ENCODE results near the gene SOX18.
"Not testable (repeated sequence)": the region's sequence is repeated elsewhere in the genome, so short reads cannot be mapped to it uniquely, and the experiment has no call there.

SOX18 gene

GRCh38 chr20:64022671-64023360 is 26.6 kb downstream of the SOX18 start:
- no peak for TF ChIP-seq TOX (CRISPR knock-in tag; IDR thresholded peaks at IDR 0.05; ENCODE audit: borderline replicate concordance)
- TF ChIP-seq ZFP3 (CRISPR knock-in tag; IDR thresholded peaks at IDR 0.05) = no peak
- no peak for TF ChIP-seq PPARA (CRISPR knock-in tag; IDR thresholded peaks at IDR 0.05; ENCODE audit: borderline replicate concordance)
- no peak for TF ChIP-seq GLIS3 (CRISPR knock-in tag; IDR thresholded peaks at IDR 0.05)
- TF ChIP-seq PATZ1 (CRISPR knock-in tag; IDR thresholded peaks at IDR 0.05; ENCODE audit: borderline replicate concordance) = no peak
- no peak for TF ChIP-seq ZC3H10 (CRISPR knock-in tag; IDR thresholded peaks at IDR 0.05)
- no peak for TF ChIP-seq ISL1 (CRISPR knock-in tag; IDR thresholded peaks at IDR 0.05)
- TF ChIP-seq ZFP30 (CRISPR knock-in tag; IDR thresholded peaks at IDR 0.05) = no peak
- TF ChIP-seq OSR1 (CRISPR knock-in tag; IDR thresholded peaks at IDR 0.05) = no peak
- TF ChIP-seq TSHZ2 (CRISPR knock-in tag; IDR thresholded peaks at IDR 0.05) = no peak
- TF ChIP-seq CSDC2 (CRISPR knock-in tag; IDR thresholded peaks at IDR 0.05) = no peak
- TF ChIP-seq TCF4 (CRISPR knock-in tag; IDR thresholded peaks at IDR 0.05; ENCODE audit: borderline replicate concordance) = no peak
- no peak for TF ChIP-seq ZNF70 (CRISPR knock-in tag; IDR thresholded peaks at IDR 0.05)

GRCh38 chr20:64021124-64021975 is 28.1 kb downstream of the SOX18 start:
- ATAC-seq = no peak
- TF ChIP-seq ESRRG (CRISPR knock-in tag; IDR thresholded peaks at IDR 0.05) = no peak

More at GRCh38 chr20:64022671-64023360, 26.6 kb downstream of the SOX18 start:
- no peak for ATAC-seq

GRCh38 chr20:64015635-64016034 is 33.8 kb downstream of the SOX18 start:
- no peak for ATAC-seq
- TF ChIP-seq CSDC2 (CRISPR knock-in tag; IDR thresholded peaks at IDR 0.05) (no peak), ZNF8 (CRISPR knock-in tag; IDR thresholded peaks at IDR 0.05) (no peak), POU6F1 (CRISPR knock-in tag; IDR thresholded peaks at IDR 0.05; ENCODE audit: borderline replicate concordance, low read depth) (no peak), TSHZ2 (CRISPR knock-in tag; IDR thresholded peaks at IDR 0.05) (no peak), CREB5 (CRISPR knock-in tag; IDR thresholded peaks at IDR 0.05; ENCODE audit: low read depth) (no peak), TOX (CRISPR knock-in tag; IDR thresholded peaks at IDR 0.05; ENCODE audit: borderline replicate concordance) (no peak), PATZ1 (CRISPR knock-in tag; IDR thresholded peaks at IDR 0.05; ENCODE audit: borderline replicate concordance) (no peak), ZC3H10 (CRISPR knock-in tag; IDR thresholded peaks at IDR 0.05) (no peak), TCF4 (CRISPR knock-in tag; IDR thresholded peaks at IDR 0.05; ENCODE audit: borderline replicate concordance) (no peak)

GRCh38 chr20:64012385-64013154 is 36.9 kb downstream of the SOX18 start:
- ATAC-seq = not testable (repeated sequence)
